ENCODE results near the gene PSMA3.
"Not testable (repeated sequence)": the region's sequence is repeated elsewhere in the genome, so short reads cannot be mapped to it uniquely, and the experiment has no call there.

The PSMA3 gene

DNA sequence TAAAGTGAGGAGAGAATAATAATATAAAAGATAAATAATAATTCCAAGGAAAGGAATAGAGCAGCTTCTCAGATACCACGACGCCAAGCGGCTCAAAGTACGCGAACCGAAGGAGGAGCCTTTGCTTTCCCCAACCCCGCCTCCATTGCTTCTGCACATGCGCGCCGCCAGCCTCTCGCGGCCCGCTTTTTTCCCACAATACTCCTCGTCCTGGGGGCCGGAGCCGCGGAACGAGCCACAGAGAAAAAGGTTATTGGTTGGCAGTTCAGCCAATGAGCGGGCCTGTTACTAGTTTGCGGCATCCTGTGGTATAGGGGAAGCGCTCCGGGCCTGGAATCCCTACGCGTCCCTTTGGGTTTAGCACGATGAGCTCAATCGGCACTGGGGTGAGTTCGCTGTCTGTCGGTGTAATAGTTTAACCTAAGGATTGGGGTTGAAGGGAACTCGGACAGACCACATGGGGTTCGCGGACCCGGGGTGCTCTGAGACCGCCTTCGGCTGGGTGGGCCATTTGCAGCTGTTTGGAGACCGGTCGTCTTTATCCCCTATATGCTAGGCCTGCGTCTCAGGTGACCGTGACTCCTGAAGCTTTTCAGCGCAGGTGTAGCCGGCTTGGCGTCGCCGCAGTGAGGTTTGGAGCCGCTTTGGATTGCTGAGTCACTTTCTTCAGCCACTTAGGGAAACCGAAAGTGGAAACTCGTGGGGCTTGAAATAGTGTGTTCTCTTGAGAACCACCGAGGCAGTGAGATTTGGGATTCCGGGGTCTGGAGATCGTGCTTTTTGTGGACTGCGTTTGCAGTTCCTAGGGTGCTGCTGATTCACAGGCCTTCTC, at the start of gene PSMA3:
Gene PSMA3, plus strand, starts transcription at position 288 of the 832 bp plus-strand sequence. Its CDS starts 78 bp downstream, at position 366.
- DNase-seq = peak; percentile 92

- DNase-seq = no peak
Observed at GRCh38 chr14:58196198-58196597, 48.4 kb upstream of the PSMA3 start.

- no peak for DNase-seq
Observed at GRCh38 chr14:58198086-58198485, 46.6 kb upstream of the PSMA3 start.

GRCh38 chr14:58199726-58200479, 44.7 kb upstream of the PSMA3 start, which contains the start of gene ACTR10:
ACTR10 (plus strand) TSS chr14:58200149; CDS start chr14:58200218, 69 bp downstream.
- peak; percentile 62 for DNase-seq

DNA sequence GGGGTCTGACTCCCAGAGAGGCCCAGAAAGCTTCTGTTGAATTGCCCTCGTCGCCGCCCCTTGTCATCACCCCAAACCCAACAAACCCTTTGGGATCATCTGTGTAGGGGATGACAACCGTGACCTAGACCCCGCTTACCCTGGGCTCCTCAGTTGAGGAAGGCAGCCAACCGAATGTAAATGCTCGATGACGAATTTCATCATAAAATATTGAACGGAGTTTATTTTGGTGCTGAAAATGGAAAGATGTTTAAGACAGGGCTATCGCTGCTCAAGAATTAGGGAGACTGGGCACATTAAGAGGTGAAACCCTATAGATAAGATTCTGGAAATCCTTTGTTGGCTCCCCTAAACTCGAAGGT, 44.2 kb upstream of the PSMA3 start:
- DNase-seq = no peak

GRCh38 chr14:58200846-58201245, 43.8 kb upstream of the PSMA3 start:
- no peak for DNase-seq

GRCh38 chr14:58213176-58213575, 31.5 kb upstream of the PSMA3 start:
- DNase-seq = no peak

GRCh38 chr14:58215191-58215914, 29.3 kb upstream of the PSMA3 start:
- DNase-seq = no peak

- DNase-seq = no peak
Observed at GRCh38 chr14:58216544-58216943, 28.1 kb upstream of the PSMA3 start.

DNA sequence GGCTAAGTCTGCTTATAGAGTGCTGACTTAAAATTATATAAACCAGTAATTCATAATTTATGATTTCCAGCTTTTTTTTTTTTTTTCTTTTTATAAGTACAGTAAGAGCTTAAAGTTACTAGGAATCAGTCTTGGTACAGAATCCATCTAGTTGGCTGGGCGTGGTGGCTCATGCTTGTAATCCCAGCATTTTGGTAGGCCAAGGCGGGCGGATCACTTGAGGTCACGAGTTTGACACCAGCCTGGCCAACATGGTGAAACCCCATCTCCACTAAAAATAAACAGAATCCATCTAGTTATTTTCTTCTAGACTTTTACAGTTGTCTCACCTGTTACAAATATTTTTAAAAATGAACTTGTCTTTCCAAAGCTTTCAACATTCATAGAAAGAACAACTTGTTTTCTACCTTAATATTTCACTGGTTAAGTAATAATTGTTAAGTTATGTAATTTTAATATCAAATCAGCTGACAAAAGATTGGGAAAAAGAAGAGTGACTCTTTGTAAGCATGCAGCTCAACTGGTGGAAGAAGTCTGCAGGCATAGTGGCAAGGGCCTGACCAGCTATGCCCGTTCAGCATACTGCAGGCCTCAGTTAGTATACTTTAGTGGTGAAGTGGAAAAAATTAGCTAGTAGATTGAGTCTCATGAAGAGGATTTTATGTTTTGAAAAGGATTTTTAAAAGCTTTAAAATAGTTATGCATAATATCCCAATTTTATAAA, 17.4 kb upstream of the PSMA3 start:
- no peak for DNase-seq

DNA sequence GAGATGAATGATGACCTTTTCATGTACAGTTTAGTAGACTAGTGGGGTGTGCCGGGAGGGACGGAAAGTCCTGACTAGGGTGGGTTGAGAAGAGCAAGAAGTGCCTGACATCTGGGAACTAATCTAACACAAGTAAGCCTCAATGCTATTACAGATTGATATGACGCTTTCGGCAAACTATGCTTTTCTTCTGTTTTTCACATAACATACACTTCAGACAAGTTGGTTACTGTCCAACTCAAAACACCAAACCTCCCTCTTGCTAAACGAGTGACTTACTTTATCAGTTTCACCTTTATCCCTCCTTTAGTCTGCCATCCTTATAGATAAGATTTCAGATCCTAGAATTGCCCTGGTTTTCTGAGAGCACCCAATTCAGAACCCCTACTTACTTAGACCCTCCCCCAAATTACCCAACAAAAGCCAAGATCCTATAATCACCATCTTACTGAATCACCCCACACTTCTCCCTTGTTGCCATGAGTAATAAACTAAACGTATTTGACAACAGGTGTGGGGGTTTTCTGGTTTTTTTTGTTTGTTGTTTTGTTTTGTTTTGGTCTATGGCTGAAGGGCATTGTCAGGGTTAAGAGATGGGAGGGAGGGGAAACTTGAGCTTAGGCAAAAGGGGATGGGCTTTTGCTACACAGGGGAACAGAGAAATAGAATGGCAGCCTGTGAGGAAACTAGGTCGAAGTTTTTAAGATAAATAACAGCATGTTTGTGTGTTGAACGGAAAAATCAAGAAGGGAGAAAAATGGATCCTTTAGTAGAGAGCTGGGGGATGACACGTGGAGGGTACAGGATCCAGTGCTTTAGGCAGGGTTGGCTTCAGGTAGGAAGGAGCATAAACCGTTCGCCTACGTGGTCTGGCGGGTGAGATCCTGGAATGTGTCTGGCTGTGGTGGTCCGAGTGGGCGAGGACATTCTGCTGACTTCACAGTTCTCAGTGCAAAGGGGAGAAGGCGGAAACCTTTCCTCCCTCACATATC, 6.1 kb upstream of the PSMA3 start:
- no peak for DNase-seq

DNA sequence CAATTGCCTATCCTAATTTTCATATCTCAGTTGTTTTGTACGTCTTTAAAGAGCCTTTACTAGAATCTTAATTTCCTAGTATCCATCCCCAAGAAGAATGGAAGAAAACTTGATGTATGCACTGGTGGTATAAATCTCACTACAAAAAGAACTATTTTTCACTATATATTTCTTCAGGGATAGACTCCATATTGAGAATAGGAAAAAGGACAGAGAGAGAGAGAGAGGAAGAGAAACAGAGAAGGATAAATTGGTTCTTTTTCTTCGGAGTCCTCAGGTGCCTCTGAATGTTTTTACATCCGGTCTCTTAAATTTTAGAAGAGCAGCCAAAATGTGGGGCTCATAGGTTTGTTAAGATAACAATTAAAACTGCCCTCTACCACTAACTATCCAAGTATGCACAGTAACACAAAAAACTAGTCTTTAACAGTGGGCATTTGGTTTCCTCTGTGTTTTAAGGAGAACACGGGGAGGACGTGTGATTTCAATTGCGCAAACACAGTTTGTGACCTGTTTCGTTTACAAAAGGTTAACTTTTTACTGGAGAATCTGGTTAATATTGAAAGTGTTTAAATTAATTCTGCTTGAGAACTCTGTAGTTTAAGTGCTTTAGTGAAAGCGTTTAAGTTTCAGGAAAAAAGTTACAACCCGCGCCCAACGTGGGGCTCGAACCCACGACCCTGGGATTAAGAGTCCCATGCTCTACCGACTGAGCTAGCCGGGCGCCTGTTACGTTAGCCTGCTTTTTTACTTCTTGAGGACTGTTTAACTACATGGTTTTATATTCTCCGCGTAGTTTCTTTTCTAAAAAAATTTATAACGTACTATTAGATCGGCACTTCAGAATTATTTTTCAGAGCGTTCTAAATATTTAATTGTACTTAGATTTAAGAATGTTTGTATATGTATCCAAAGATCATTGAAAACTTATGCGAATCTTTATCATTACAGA, 5.1 kb upstream of the PSMA3 start:
- DNase-seq = no peak

- no peak for DNase-seq
Observed at GRCh38 chr14:58243790-58244555, 670 bp upstream of the PSMA3 start.

DNA sequence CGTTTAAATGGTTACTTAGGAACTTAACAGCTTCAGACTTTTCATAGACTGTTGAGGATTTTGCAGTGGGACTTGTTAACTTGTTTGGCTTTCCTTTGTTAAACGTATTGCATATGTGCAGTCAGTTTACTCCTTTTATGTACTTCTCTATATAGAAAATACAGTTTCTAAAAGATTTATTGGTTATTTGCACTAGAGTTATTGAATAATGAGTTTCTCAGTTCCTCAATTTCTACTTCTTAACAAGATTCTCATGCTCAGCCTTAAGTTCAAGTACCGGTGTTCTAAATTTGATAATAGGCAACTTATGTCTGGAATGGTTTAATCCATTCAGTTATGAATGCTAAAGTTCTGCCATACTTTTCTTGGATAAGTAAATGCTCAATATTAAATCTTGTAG, 919 bp downstream of the PSMA3 start:
- DNase-seq = no peak

DNA sequence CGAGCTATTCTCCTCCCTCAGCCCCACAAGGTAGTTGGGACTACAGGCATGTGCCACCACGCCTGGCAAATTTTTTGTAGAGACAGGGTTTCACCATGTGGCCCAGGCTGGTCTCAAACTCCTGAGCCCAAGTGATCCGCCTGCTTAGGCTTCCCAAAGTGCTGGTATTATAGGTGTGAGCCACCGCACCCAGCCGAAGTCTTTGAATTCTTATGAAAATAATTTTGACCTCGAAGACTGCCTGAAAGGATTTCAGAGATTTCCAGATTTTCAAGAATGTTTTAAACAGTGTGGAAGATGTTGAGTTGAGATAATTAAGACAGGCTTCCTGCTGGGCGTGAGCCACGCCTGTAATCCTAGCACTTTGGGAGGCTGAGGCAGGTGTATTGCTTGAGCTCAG, 5.0 kb downstream of the PSMA3 start:
- DNase-seq = no peak

- DNase-seq = no peak
Observed at GRCh38 chr14:58258156-58258555, 13.5 kb downstream of the PSMA3 start.

DNA sequence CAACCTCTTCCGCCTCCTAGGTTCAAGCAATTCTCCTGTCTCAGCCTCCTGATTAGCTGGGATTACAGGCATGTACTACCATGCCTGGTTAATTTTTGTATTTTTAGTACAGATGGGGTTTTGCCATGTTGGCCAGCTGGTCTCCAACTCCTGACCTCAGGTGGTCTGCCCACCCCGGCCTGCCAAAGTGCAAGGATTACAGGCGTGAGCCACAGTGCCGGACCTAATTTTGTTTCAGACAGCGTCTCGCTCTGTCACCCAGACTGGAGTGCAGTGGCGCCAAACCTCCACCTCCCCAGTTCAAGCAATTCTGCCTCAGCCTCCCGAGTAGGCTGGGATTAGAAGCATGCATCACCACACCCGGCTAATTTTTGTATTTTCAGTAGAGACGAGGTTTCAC, 17.4 kb downstream of the PSMA3 start:
- DNase-seq = not testable (repeated sequence)

GRCh38 chr14:58265401-58265800, 20.8 kb downstream of the PSMA3 start:
- no peak for DNase-seq

- DNase-seq = no peak
Observed at GRCh38 chr14:58270628-58271027, 26.0 kb downstream of the PSMA3 start.
